ENCODE data around the gene ZNF25.
"Not testable (repeated sequence)": the region's sequence is repeated elsewhere in the genome, so short reads cannot be mapped to it uniquely, and the experiment has no call there.

ZNF25 gene

DNA sequence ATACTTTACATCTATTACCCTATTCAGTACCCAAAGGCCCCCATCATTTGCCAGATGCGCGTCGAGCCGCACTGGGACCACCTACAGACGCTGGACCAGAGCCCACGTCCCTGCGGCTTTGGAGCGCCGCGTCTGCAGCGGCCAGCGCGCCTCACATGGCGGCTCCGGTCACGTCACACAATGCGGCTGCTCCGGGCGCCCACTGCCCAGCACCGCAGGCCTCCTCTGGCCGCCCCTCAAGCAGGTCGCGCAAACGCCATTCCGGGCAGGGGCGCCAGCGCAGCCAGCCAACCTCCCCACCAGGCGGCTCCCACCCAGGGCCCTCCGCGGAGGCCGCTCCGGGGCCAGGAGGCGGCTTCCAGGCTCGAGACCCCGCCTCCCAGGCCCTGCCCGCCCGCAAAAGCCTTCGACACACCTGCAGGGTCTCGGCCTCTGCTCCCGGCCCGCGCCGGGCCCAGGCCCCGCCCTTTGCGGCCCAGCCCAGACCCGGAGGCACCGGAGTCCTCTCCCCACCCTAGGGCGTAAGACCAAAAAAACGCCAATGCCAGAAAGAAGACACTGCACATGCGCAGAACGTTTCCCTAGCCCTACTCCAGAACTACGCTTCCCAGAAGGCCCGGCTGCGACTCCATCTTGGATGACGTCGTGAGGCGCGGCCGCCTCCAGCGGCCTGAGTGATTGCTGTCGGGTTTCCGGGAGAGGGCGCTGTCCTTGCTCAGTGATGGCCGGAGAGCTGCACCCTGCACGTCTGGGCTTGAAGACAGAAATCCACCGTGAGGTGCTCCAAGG, at the start of gene ZNF25:
Gene ZNF25 (minus strand): TSS at position 557 of the 789 bp plus-strand sequence. CDS start 4,925 bp downstream, outside the sequence.
- peak; percentile 99 for DNase-seq

DNA sequence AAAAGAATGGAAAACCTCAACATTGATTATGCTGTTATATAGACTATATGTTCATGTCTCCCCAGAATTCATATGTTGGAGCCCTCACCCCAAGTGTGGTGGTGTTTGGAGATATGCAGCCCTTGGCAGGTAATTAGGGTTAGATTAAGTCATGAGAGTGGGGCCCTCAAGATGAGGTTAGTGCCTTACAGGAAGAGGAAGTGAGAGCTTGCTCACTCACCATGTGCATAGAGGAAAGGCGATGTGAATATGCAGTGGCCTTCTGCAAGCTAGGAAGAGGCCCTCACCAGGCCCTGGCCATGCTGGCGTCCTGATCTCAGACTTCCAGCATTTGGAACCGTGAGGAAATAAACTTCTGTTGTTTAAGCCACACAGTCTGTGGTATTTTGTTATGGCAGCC, 48.8 kb upstream of the ZNF25 start:
- no peak for DNase-seq

DNA sequence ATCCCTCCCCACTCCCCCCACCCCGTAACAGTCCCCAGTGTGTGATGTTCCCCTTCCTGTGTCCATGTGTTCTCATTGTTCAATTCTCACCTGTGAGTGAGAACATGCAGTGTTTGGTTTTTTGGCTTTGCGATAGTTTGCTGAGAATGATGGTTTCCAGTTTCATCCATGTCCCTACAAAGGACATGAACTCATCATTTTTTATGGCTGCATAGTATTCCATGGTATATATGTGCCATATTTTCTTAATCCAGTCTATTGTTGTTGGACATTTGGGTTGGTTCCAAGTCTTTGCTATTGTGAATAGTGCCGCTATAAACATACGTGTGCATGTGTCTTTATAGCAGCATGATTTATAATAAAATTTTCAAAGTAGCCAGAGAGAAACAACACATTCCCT, 42.7 kb upstream of the ZNF25 start:
- not testable (repeated sequence) for DNase-seq

DNA sequence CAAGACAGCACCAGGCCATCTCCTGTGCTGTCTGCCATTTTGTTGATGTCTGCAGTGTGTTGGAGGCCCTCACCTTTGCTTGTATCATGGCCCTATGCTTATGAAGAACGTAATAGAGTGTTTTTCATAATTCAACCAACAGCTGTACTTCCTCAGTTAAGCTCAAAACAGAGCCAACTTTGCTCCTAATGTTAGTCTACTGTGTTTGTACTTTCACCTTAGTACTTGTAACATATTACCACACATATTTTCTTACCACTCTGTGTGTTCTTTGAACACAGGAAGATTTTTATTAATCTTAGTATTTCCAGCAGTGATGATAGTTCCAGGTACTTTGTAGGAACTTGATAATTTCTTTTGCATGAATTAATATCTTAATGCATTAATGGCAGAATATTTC, 39.9 kb upstream of the ZNF25 start:
- no peak for DNase-seq

DNA sequence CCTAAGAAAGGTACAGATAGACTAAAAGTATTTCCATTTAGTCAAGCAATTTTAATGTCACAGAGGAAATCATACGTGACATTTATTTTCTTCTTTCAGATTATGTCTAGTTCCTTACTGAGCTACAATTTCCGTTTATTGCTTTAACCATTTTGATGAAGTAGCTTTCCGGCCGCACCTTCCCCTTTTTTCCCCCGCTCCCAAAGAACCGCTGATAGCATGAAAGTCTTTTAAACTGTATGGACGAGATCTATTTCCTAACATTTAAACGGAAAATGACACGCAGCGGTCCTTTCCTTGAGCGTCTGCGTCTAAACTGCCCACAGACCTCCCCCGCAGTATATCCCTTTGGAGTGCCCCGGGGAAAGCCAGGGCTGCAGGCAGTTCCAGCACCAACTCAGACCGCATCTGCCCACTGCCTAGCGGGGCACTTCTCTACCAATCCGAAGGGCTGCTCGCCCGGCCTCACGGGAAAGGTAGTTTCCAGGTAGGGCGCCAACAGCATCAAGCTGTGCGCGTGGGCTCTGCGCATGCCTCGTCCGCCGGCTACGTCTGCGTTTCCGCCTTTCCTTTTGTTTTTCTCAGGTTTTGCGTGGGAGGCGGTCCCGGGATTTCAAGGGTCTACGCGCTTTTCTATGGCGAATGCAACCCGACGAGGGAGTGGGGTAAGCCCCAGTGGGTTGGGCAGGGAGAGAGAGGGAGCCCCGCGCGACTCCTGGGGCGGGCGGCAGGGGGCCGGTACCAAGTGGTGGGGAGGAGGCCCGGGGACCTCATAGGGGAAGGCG, 33.9 kb upstream of the ZNF25 start, which contains the start of gene ZNF33A:
Gene ZNF33A (plus strand): TSS at position 557 of the 785 bp plus-strand sequence. CDS start 1,667 bp downstream, outside the sequence.
- DNase-seq, result peak; percentile 93

DNA sequence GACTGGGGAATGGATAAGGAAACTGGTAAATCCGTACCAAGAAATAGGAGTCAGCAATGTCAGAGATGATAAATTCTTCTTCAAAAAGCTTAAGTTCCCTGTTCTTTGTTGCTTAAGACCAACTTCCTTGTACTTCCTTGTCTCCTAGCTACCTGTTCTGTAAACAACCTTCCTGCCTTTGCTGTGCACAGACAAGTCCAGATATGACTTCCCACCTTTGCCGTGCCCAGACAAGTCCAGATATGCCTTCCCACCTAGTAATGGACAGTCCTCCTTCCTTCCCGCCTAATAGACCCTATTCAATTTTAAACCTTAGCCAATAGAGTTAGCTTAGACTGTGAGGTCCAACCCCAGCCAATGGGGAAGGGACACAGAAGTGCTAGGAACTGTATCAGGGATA, 31.5 kb upstream of the ZNF25 start:
- DNase-seq, result no peak

DNA sequence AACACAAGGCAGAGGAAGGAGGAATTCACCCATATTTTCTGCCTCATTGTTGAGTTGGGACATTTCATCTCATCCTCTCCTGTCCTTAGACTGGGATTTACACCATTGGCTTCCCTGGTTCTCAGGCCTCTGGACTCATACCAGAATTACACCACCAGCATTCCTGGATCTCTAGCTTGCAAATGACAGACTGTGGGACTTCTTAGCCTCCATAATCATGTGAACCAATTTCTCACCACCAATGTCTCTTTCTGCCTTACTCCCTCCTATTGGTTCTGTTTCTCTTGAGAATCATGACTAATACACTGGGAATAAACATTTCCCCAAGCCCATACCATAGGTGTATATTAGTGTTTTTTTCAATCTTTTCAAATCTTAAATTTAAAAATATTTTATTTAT, 31.1 kb upstream of the ZNF25 start:
- DNase-seq, result no peak

DNA sequence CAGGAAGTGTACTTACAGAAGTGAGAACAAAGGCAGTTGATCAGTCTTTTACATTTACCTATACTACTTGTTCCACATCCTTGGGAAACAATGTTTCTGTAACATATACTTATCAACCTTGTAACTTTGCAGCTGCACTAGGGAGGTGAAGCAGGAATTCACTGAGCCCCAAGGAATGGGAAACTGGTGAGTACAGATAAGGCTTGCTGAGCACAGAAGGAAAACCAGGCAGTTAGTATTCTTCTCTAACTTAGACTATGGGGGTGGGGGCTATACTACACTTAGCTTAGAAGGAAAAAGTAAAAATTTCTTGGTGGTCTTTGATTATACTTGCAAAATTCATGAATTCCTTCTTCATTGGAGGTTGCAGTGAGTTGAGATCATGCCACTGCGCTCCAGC, 27.1 kb upstream of the ZNF25 start:
- no peak for DNase-seq

DNA sequence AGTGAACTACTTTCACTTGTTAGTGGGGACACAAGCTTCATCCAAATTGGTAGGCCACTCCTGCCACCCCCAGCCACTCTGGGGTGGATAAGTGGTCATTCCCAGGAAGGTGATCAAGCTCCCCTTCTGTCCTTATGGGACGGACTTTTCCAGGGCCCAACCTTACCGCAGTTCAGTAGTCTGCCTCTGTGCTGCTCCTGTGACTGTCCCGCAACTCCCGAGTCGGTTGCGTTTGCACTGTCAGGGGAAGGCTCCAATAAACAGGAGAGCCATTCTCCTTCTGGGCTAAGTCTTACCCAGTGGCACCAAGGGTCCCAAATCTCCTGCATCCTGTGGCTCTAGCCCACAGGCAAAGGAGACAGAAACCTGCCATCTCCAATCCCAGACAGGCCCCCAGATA, 26.6 kb upstream of the ZNF25 start:
- DNase-seq, result no peak

DNA sequence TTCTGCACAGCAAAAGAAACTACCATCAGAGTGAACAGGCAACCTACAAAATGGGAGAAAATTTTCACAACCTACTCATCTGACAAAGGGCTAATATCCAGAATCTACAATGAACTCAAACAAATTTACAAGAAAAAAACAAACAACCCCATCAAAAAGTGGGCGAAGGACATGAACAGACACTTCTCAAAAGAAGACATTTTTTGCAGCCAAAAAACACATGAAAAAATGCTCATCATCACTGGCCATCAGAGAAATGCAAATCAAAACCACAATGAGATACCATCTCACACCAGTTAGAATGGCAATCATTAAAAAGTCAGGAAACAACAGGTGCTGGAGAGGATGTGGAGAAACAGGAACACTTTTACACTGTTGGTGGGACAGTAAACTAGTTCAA, 24.0 kb upstream of the ZNF25 start:
- not testable (repeated sequence) for DNase-seq

DNA sequence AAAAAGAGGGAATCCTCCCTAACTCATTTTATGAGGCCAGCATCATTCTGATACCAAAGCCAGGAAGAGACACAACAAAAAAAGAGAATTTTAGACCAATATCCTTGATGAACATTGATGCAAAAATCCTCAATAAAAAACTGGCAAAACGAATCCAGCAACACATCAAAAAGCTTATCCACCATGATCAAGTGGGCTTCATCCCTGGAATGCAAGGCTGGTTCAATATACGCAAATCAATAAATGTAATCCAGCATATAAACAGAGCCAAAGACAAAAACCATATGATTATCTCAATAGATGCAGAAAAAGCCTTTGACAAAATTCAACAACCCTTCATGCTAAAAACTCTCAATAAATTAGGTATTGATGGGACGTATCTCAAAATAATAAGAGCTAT, 22.5 kb upstream of the ZNF25 start:
- not testable (repeated sequence) for DNase-seq

DNA sequence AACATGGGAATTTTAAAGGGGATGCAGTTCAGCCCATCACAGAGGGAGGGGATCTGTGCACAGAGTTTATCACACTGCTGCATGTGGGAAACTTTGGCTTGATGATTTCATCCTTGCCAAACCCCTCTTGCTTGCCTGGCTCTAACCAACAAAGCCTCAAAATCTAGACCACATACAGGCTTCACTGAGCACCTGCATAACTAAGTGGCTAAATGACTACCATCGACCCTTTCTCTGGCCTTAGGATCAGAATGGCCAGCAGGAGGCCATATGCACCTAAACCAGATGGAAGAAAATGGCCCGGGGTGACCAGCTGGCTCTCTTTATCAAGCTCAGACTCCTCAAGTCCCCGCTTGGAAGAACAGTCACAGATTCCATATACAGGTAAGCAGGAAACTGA, 15.6 kb upstream of the ZNF25 start:
- DNase-seq, result no peak

DNA sequence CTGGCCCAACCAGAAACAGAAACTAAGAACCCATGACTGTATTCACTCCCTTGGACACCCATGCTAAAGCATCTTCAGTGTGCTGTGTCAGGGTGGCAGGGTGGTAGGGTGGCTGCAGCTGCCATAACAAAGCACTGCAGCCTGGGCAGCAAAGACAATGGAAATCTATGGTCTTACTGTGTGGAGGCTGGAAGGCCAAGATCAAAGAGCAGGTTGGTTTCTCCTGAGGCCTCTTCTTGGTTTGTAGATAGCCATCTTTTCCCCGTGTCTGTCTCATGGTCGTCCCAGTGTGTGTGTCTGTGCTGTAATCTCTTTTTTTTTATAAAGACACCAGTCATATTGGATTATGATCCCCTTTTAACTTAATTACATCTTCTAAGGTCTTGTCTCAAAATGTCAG, 15.2 kb upstream of the ZNF25 start:
- DNase-seq, result no peak

DNA sequence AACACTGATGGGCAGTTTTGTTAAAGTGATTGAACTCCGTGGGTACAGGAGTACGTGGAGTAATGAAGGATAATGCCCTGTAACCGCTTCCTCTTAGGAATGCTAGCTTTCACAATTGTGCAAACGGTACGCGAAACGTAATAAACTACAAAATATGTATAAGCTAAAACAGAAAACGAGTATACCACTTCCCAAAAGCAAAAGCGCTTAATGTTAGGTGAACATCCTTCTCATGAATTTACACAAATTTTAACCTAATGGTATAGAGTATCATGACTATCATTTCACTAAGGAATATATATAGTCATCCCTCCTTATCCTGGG, 395 bp upstream of the ZNF25 start:
- DNase-seq, result no peak

DNA sequence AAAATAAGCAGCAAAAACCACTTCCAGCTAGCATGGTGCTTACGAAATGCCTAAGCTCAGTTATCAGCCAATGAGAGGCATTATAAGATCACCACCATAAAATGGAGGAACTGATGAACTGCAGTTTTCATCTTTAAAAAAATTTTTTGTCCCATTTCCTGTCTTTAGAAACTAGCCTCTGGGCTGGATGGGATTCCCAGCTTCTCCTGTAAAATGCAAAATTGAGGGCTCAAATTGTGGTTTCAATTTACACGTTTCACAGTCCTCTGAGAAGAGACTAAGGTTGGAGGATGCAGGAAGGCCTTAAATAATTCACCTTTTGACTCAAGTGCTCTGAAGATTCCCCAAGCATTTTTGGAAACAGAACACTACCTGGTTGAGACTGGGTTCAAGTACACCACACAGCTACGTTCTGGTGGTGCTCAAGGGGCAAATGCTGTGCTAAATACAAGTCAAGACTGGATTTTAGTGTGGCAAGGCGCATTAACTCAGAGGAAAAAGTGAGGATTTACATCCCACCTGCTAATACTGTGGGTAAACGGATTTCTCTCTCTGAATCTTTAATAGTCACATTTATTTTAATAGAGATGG, 951 bp downstream of the ZNF25 start:
- peak; percentile 22 for DNase-seq

DNA sequence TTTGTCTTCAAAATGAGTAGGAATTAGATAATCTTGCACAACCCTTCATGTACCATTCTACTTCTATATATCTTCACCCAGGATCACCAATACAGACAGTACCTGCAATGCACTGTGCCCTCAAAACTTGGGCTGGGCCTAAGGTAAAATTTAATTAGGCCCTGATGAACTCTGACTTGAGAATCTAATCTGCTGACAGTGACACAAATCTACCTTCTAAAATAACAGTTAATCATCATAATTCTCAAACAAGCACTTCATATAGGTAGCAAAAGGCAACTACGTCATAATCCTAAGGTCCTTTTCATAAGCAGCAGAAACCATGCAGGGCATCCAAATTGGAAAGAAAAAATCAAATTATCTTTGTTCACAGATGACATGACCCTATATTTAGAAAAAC, 4.1 kb downstream of the ZNF25 start:
- no peak for DNase-seq

DNA sequence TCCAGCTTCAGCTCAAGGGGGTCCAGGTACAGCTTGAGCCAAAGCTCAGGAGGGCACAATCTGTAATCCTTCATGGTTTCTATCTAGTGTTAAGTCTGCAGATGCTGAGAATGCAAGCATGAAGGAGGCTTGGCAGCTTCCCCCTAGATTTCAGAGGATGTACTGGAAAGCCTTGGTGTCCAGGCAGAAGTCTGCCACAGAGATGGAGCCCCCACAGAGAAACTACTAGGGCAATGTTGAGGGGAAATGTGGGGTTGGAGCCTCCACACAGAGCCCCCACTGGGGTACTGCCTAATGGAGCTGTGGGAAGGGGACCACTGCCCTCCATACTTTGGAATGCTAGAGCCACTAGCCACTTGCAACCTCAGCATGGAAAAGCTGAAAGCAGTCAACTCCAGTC, 11.4 kb downstream of the ZNF25 start:
- no peak for DNase-seq

DNA sequence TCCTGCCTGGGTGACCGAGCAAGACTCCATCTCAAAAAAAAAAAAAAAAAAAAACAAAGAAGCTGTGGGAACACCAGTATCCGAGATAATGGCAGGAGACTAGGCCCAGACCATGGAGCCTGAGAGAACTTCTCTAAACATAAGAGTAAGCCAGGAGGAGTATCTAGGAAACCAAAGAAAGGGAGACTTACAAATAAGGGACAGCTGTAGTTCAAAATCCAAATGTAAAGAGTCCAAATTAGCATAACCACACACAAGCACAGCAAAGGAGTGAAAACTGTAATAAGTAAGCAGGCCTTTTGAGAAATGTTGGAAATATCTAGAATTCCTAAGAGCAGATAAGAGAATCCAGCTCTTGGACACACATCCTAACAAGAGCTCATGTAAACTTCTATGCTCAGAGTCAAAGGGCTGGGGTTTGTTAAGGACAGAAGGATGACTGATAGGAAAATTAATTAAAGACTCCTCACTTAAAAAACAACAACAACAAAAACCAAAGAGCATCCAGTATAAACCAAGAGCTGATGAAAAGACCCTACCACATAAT, 15.8 kb downstream of the ZNF25 start:
- no peak for DNase-seq

DNA sequence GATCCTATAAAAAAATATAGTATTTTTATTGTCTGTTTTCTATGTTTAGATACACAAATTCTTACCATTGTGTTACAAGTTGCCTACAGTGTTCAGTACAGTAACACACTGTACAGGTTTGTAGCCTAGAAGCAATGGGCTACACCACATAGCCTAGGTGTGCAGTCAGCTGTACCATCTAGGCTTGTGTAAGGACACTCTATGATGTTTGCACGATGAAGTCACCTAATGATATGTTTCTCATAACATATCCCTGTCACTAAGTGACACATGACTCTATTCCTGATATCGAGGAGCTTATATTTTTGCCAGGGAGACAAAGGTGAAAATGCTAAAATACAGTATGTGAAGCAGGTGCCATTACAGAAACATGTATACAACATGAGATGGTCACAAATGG, 18.6 kb downstream of the ZNF25 start:
- DNase-seq, result no peak

DNA sequence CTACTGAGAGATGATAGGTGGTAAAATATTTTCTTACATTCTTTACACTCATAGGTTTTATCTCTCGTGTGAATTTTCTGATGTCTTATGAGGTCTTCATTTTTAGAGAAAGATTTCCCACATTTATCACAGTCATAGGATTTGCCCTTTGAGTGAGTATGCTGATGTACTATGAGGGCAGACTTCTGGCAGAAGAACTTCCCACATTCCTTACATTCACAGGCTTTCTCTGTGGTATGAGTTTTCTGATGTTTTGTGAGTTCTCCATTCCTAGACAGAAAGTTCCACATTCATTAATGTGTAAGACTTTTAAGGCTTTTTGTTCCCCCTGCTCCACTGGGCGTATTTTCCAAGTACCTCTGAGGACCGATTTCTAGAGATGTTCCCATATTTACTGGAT, 23.5 kb downstream of the ZNF25 start:
- no peak for DNase-seq

DNA sequence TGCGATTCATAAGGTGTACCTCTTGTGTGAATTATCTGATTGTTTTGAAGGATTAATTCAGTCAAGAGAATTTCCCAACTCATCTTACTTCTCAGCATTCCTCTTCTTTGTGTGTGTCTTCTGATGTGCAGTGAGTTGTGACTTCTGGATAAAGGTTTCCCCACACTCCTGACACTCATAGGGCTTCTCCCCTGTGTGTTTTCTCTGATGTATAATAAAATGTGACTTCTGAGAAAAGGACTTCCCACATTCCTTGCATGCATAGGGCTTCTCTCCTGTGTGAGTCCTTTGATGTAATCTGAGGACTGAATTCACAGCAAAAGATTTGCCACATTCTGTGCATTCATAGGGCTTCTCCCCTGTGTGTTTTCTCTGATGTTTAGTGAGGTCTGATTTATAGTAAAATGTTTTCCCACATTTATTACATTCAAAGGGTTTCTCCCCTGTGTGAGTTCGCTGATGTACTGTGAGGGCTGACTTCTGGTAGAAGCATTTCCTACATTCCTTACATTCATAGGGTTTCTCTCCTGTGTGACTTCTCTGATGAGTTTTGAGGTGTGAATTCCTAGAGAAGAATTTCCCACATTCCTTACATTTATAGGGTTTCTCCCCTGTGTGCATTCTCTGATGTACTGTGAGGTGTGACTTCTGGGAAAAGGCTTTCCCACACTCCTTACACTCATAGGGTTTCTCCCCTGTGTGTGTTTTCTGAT, 24.2 kb downstream of the ZNF25 start:
- DNase-seq, result no peak

DNA sequence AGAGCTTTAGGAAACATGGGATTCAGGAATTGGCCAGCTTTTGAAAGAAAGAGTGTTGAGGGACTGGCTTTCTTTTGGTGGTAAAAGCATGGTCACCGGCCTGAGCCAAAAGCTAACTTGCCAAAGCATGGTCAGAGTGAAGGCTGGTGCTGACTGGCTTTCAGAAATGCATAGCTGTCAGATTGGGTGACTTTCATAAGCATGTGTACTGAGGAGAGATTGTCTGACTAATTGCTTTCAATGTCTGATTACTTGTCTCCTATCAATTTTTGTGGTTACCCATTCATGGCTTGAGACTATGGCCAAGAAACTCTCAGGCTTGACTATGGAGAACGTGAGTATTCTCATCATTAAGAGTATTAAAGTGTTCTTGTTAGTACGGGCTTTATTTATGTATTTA, 28.2 kb downstream of the ZNF25 start:
- no peak for DNase-seq

DNA sequence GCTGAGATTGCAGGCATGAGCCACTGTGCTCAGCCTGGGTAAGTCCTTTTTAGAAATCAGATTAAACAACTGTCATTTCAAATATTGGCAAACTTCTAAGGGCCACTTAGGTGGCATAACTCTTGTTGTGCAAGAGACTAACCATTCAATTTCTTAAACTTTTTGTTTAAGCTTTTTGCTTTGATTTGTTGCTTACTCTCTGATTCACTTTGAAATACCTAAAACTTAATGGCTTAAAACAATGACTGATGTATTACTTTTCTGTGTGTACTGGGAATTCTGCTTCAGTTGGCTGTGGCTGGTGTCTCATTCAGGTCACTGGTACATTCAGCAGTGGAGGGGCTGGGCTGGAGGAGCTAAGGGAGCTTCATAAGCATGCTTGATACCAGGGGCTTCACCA, 28.9 kb downstream of the ZNF25 start:
- no peak for DNase-seq

All from right hindlimb (tissue), 1 donor.